H9 (cell line): ENCODE measurements around the gene OR52E1. TPM values are rescaled to one million over a fixed set of nuclear protein-coding genes. Genes with fewer than 3 reads are reported as not detected.

Experiments used
- DNase-seq: peaks from one replicate; pipeline ENCODE4 v3.0.0-alpha.2; 2017
- H2AFZ ChIP-seq: one replicate; pipeline ENCODE4 v1.6.1; 2013; ENCODE audit warnings: mild to moderate bottlenecking, low read length, control low read depth, moderate library complexity
- H2AK5ac ChIP-seq: 2 replicates; pipeline ENCODE4 v1.6.1; 2013; ENCODE audit warnings: low read length, control low read depth, mixed read lengths; ENCODE audit not compliant: insufficient read length
- H2BK120ac ChIP-seq: one replicate; pipeline ENCODE4 v1.6.1; 2013; ENCODE audit warnings: low read depth, mild to moderate bottlenecking, low read length, control low read depth, inconsistent platforms; ENCODE audit not compliant: poor library complexity, severe bottlenecking
- H2BK12ac ChIP-seq: 2 replicates; pipeline ENCODE4 v1.6.1; 2013; ENCODE audit warnings: low read length, control low read depth, mixed read lengths, low read depth; ENCODE audit not compliant: insufficient read length
- H2BK15ac ChIP-seq: 2 replicates; pipeline ENCODE4 v1.6.1; 2013; ENCODE audit warnings: low read depth, low read length, control low read depth
- H2BK20ac ChIP-seq: one replicate; pipeline ENCODE4 v1.6.1; 2013; ENCODE audit warnings: low read depth, mild to moderate bottlenecking, low read length, control low read depth, inconsistent platforms; ENCODE audit not compliant: poor library complexity, severe bottlenecking
- H2BK5ac ChIP-seq: 2 replicates; pipeline ENCODE4 v1.6.1; 2013; ENCODE audit warnings: low read length, control low read depth, mixed read lengths; ENCODE audit not compliant: insufficient read length
- H3K14ac ChIP-seq: 2 replicates; pipeline ENCODE4 v1.6.1; 2013; ENCODE audit warnings: low read length, control low read depth; ENCODE audit not compliant: insufficient read depth
- H3K18ac ChIP-seq: 2 replicates; pipeline ENCODE4 v1.6.1; 2013; ENCODE audit warnings: low read depth, mild to moderate bottlenecking, mixed read lengths, low read length, control low read depth; ENCODE audit not compliant: insufficient read length
- H3K23ac ChIP-seq: 2 replicates; pipeline ENCODE4 v1.6.1; 2013; ENCODE audit warnings: low read length, control low read depth, mixed read lengths, low read depth; ENCODE audit not compliant: insufficient read length
- H3K23me2 ChIP-seq: 2 replicates; pipeline ENCODE4 v1.6.1; 2013; ENCODE audit warnings: low read depth, mild to moderate bottlenecking, mixed read lengths, low read length, control low read depth; ENCODE audit not compliant: insufficient read length, poor library complexity, severe bottlenecking
- H3K27ac ChIP-seq: 2 replicates; pipeline ENCODE4 v1.5.1; 2013; ENCODE audit warnings: low read length, control low read depth, mixed read lengths, low read depth; ENCODE audit not compliant: insufficient read length
- H3K27me3 ChIP-seq: 2 replicates; pipeline ENCODE4 v1.6.1; 2013; ENCODE audit warnings: low read length, control low read depth, inconsistent platforms; ENCODE audit not compliant: insufficient read depth
- H3K4ac ChIP-seq: 2 replicates; pipeline ENCODE4 v1.6.1; 2013; ENCODE audit warnings: low read depth, mild to moderate bottlenecking, control low read depth, inconsistent platforms, low read length, moderate library complexity
- H3K4me1 ChIP-seq: 2 replicates; pipeline ENCODE4 v1.6.1; 2013; ENCODE audit warnings: low read length, control low read depth, inconsistent platforms; ENCODE audit not compliant: insufficient read depth
- H3K4me2 ChIP-seq: 2 replicates; pipeline ENCODE4 v1.6.1; 2013; ENCODE audit warnings: low read length, control low read depth, mixed read lengths; ENCODE audit not compliant: insufficient read length, insufficient read depth
- H3K56ac ChIP-seq: 2 replicates; pipeline ENCODE4 v1.6.1; 2013; ENCODE audit warnings: low read depth, mild to moderate bottlenecking, mixed read lengths, low read length, control low read depth; ENCODE audit not compliant: insufficient read length
- H3K79me1 ChIP-seq: 2 replicates; pipeline ENCODE4 v1.6.1; 2013; ENCODE audit warnings: low read depth, mild to moderate bottlenecking, moderate library complexity, low read length, control low read depth, inconsistent platforms; ENCODE audit not compliant: insufficient read depth, poor library complexity, severe bottlenecking
- H3K79me2 ChIP-seq: 2 replicates; pipeline ENCODE4 v1.6.1; 2013; ENCODE audit warnings: low read length, control low read depth, inconsistent platforms; ENCODE audit not compliant: insufficient read depth
- H3K9ac ChIP-seq: 2 replicates; pipeline ENCODE4 v1.6.1; 2013; ENCODE audit warnings: low read length, control low read depth, mixed read lengths; ENCODE audit not compliant: insufficient read length; ENCODE audit errors: extremely low read depth
- H3K9me3 ChIP-seq: one replicate; pipeline ENCODE4 v1.6.1; 2013; ENCODE audit warnings: low read depth, low read length, inconsistent platforms; ENCODE audit not compliant: control insufficient read depth
- H3T11ph ChIP-seq: one replicate; pipeline ENCODE4 v1.6.1; 2013; ENCODE audit warnings: mild to moderate bottlenecking, low read length, control low read depth, inconsistent platforms
- H4K20me1 ChIP-seq: one replicate; pipeline ENCODE4 v1.6.1; 2013; ENCODE audit not compliant: control insufficient read depth, insufficient read length, insufficient read depth
- H4K5ac ChIP-seq: 2 replicates; pipeline ENCODE4 v1.6.1; 2013; ENCODE audit warnings: low read depth, mild to moderate bottlenecking, mixed read lengths, low read length, control low read depth; ENCODE audit not compliant: insufficient read length
- H4K8ac ChIP-seq: replicated peaks from 2 replicates; pipeline ENCODE4 v1.6.1; 2013; ENCODE audit warnings: low read length, control low read depth, mixed read lengths, low read depth; ENCODE audit not compliant: insufficient read length
- H4K91ac ChIP-seq: 2 replicates; pipeline ENCODE4 v1.6.1; 2013; ENCODE audit warnings: low read depth, mild to moderate bottlenecking, moderate library complexity, mixed read lengths, low read length, control low read depth; ENCODE audit not compliant: insufficient read length
- H3K27ac Mint-ChIP-seq, 3 experiments: 2 replicates in 2 of 3; 3 replicates in 1 of 3; pipeline ENCODE4 v1.8.0; 2020 to 2021; ENCODE audit warnings: mixed read lengths in 3 of 3, mild to moderate bottlenecking in 1 of 3, moderate library complexity in 1 of 3
- H3K27me3 Mint-ChIP-seq: 2 replicates; pipeline ENCODE4 v1.8.0; 2021; ENCODE audit warnings: low read depth, mild to moderate bottlenecking, moderate library complexity, mixed read lengths
- H3K36me3 Mint-ChIP-seq, 3 experiments: 2 replicates in 2 of 3; 3 replicates in 1 of 3; pipeline ENCODE4 v1.8.0; 2020 to 2021; ENCODE audit warnings: low read depth in 3 of 3, mixed read lengths in 3 of 3; ENCODE audit not compliant: insufficient read depth in 1 of 3
- H3K4me1 Mint-ChIP-seq, 2 experiments: 2 replicates each; pipeline ENCODE4 v1.8.0; 2020; ENCODE audit warnings: mixed read lengths in 2 of 2
- H3K4me3 Mint-ChIP-seq, 2 experiments: 2 replicates in 1 of 2; 3 replicates in 1 of 2; pipeline ENCODE4 v1.8.0; 2020 to 2021; ENCODE audit warnings: mild to moderate bottlenecking in 2 of 2, mixed read lengths in 2 of 2, moderate library complexity in 1 of 2
- H3K9me3 Mint-ChIP-seq, 2 experiments: 2 replicates in 1 of 2; 3 replicates in 1 of 2; pipeline ENCODE4 v1.8.0; 2020; ENCODE audit warnings: mild to moderate bottlenecking in 2 of 2, mixed read lengths in 2 of 2, moderate library complexity in 1 of 2
- CTCF ChIP-seq: fragments of 200-600 bp; sonication (generic); conservative IDR thresholded peaks from 3 replicates; pipeline ENCODE4 v1.8.0; 2021; ENCODE audit warnings: antibody characterized with exemption, mild to moderate bottlenecking
- WGBS: extraction: QIAGEN DNeasy Blood & Tissue Kit; methylation state at CpG from one replicate; pipeline ENCODE4 v1.1.7; 2013; ENCODE audit warnings: missing lambda C conversion rate, low lambda C conversion rate, mixed read lengths; ENCODE audit not compliant: insufficient read length; ENCODE audit errors: extremely low coverage; 5-methylcytosine and 5-hydroxymethylcytosine counted together
- total RNA-seq: library from RNA; stranded (reverse); gene quantifications from 2 replicates; pipeline ENCODE4 v1.2.1, GENCODE V29; 2021

The OR52E1 gene
- total RNA-seq, 1 experiment from 2014 or later = not detected

GRCh38 chr11:5040876-5041275 lies 28.5 kb upstream of the OR52E1 start:
- Histone ChIP-seq H2AK5ac (no peak overlapping the region), H3K27ac (no peak overlapping the region), H3K9ac (no peak overlapping the region), H4K20me1 (no peaks in the 10 kb centered on the region), H3K4ac (no peak overlapping the region), H4K5ac (no peak overlapping the region), H3K23ac (no peak overlapping the region), H3T11ph (no peak overlapping the region), H3K27me3 (no peaks in the 10 kb centered on the region), H3K18ac (no peak overlapping the region), H3K4me2 (no peak overlapping the region), H3K23me2 (no peaks in the 10 kb centered on the region), H4K8ac (no peak overlapping the region), H3K9me3 (no peaks in the 10 kb centered on the region), H3K56ac (no peak overlapping the region), H2BK120ac (no peak overlapping the region), H3K4me1 (no peaks in the 10 kb centered on the region), H3K14ac (no peak overlapping the region), H3K79me2 (no peaks in the 10 kb centered on the region), H2BK20ac (no peak overlapping the region), H2AFZ (no peak overlapping the region), H2BK5ac (no peak overlapping the region), H4K91ac (no peak overlapping the region), H2BK15ac (no peak overlapping the region), H2BK12ac (no peak overlapping the region), H3K79me1 (no peaks in the 10 kb centered on the region)
- Mint-ChIP-seq H3K9me3 (no peaks in the 10 kb centered on the region; a peak in 1 of 5 replicates), H3K27ac (no peak overlapping the region), H3K27me3 (no peaks in the 10 kb centered on the region), H3K4me3 (no peak overlapping the region), H3K36me3 (no peaks in the 10 kb centered on the region), H3K4me1 (no peaks in the 10 kb centered on the region)
- no peak for DNase-seq
- no CpG with 5 or more reads among the region's 4 CpGs for WGBS
- no peak for TF ChIP-seq CTCF
